SIG-M5 treated with dmso at 0.1 percent for 504 hours (cell line): ENCODE data around the gene NGLY1.

ENCODE experiments used
- DNase-seq: peaks from one replicate; lab custom pipeline; 2025; ENCODE audit not compliant: unreplicated experiment; lab: John Stamatoyannopoulos, UW

Gene NGLY1

GRCh38 chr3:25784971-25785370, 1.7 kb upstream of the NGLY1 start:
- no peak for DNase-seq

- peak; percentile 77 for DNase-seq
Measured at GRCh38 chr3:25783661-25784512, 644 bp upstream of the NGLY1 start.

DNA sequence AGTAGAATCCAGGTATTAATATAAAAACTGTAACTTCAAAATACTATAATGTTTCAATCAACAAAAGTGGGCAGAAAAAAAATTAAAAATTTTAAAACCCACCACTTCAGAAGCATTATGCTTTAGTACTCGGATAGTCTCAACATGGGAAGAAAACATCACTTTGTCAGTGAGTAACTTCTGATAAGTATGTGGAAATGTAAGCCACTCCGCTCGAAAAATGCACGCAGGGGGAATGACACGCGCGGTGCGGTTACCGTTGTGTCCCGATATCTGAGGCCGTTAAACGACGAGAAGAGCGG, 656 bp downstream of the NGLY1 start:
- DNase-seq, result no peak

DNA sequence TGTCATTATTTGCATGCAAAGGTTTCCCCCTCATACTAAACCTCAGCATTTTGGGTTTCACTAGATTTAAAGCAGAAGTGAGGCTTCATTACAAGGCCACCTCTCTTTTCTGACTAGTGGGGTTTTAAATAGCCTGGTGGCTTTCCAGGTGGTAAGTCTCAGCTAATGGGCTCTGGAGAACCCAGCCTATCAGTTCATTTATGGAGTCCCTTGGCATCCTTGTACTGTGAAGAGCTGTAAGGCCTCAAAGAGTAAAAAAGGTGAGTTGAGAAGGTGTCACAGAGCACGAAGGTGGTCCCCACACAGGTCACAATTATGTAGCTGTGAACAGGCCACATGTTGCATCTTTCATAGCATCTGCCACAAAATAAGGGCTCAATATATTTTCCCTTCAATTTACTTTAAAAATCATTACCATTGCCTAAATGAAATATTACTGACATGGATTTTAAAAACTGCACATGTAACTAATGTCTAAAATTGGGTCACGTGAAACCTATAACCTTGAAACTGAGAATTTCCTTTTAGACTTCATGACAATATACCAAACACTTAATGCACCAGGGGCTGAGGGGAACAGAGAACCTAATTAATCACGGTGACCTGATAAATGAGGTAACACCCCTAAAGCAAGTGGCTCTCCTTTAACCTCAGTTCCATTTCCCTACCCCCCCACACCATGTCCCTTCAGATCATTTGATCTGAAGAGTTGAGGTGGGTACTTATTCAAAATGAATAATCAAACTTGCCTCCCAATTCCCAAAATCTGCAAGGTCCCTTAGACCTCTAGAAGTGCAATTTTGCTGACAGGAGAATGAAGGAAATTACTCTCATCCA, 1.3 kb downstream of the NGLY1 start:
- peak; percentile 12 for DNase-seq

DNA sequence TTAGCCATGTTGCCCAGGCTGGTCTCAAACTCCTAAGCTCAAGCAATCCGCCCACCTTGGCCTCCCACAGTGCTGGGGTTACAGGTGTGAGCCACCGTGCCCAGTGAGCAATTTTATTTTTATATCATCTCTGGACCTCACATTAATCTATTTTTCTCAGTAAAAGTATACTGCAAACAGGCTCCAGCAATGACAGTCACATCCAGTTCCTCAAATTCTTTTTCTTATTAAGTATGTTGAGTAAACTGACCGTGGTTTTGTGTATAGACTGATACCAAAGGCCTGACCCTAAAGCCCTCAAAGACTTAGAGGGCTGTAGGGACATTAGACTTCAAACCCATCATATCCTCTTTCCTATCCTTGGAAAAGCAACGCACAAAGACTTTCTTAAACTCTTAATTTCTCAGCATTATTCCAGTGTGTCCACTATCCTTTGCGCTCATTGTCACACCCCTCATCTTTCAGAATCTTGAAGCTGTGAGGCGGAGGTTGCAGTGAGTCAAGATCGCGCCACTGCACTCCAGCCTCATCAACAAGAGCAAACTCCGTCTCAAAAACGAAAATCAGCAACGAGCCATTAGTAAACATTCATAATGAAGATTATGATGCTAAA, 2.0 kb downstream of the NGLY1 start:
- DNase-seq, result peak; percentile 10

GRCh38 chr3:25780618-25781017, 2.6 kb downstream of the NGLY1 start:
- no peak for DNase-seq

DNA sequence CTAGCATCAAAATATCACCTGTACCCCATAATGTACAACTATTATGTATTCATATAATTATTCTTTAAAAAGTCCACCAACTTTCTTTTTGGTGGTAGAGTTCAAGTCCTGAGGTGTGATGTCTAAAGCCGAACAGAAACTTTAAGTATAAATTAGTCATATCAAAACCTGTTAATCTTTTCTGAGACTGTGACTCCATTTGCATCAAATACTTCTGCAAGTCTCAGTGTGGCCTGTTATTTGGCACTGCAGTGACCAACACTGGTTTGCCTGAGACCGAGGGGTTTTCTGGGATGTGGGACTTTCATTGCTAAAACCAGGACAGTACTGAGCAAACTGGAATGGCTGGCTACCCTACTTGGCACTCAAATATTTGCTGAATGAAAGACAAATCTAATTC, 7.3 kb downstream of the NGLY1 start:
- no peak for DNase-seq

DNA sequence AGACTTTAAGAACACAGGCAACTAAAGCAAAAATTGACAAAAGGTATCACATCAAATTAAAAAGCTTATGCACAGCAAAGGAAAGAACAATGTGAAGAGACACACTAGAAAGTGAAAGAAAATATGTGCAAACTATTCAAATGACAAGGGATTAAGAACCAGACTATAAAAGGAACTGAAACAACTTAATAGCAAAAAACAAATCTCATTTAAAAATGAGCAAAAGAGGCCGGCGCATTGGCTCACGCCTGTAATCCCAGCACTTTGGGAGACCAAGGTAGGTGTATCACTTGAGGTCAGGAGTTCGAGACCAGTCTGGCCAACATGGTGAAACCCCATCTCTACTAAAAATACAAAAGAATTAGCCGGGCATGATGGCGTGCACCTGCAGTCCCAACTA, 14.4 kb downstream of the NGLY1 start:
- DNase-seq, result no peak

- DNase-seq, result no peak
Measured at GRCh38 chr3:25751725-25752124, 31.5 kb downstream of the NGLY1 start.

GRCh38 chr3:25751048-25751447, 32.2 kb downstream of the NGLY1 start:
- no peak for DNase-seq

- no peak for DNase-seq
Measured at GRCh38 chr3:25749031-25749581, 34.1 kb downstream of the NGLY1 start.

DNA sequence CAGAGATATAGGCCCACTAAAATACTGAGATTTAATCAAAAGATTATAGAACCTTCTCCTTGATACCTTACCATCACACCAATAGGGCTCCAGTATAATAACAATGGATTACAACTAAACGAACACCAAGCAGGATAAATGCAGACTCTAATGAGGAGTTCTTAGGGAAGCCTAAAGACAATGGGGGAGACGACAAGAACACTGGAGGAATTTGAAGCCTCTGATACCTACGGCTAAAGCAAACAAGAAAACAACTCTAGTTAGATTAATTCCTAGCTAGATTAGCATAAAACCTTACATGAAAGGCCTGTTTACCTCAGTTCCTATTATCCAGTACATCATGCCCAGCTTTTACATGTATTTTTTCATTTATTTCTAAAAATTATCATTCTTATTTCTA, 35.1 kb downstream of the NGLY1 start:
- no peak for DNase-seq

- DNase-seq, result no peak
Measured at GRCh38 chr3:25747033-25747432, 36.2 kb downstream of the NGLY1 start.

GRCh38 chr3:25744470-25744869, 38.8 kb downstream of the NGLY1 start:
- DNase-seq, result no peak

DNA sequence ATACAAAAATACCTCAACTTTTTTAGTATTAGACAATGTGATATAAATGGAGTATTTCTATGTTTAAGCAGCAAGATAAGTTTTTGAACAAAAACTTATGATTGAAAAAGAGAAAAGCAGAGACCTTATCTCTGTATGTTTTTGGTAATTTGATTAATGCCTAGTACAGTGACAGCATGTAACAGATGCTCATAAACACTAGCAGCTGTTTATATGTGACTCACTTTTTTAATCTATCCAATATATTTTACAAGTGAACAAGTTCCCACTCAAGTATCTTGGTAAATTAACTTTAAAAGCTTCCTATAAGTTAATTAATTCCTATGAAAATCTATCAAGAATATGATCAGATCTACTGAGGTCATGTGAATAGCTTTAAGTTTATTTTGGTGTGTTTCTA, 55.1 kb downstream of the NGLY1 start:
- no peak for DNase-seq

DNA sequence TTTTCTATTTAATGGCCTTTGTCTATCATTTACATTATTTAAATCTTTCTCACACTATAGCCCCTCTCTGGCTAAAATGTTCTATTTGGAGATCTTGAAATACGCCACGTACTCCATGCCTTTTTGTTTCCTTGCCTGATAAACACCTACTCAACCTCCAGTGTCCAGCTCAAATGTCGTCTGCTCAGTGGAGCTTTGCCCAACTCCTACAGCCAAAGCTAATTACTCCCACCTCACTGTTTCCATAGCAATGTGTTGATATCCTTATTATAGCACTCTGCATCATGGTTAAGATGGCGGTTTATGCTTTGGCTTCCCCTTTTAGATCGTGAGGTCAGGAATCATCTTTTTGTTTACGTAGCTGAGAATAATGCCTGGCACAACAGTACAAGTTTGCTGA, 55.9 kb downstream of the NGLY1 start:
- no peak for DNase-seq

DNA sequence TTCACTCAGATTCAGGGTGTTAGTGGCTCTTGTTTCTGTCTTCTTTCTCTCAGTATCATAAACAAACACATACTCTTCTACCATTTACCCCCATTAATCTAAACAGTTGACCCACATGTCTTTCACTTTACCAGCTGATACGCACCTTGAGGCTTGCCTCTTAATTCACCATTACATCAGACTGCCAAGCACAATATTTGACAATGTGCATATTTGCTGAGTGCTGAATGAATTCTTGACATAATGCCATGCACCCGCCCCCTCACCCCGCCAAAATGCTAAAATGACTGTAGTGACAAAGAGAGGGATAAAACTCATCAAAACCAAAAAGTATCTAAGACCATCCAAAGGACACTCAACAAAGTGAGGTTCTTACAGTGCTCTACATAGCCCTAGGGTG, 57.4 kb downstream of the NGLY1 start:
- no peak for DNase-seq

GRCh38 chr3:25724948-25725645, 58.1 kb downstream of the NGLY1 start:
- peak; percentile 47 for DNase-seq

DNA sequence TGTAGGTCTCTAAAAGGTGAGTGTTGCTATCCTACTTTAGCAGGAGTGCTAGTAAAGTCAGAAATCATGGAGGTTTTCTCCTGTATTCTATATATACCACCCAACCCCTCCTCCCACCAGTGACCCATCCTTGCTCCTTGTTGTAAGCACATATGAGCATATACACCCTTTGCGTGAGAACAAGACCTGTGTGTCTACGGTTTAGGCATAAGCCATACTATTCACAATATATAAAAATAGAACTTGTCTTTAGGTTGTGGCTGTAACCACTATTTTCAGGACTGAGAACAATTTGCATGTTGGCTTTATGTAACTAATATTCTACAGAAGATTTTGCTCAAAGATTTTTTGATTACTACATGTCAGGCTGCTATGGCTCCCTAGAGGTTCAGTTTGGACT, 59.4 kb downstream of the NGLY1 start:
- DNase-seq, result no peak

DNA sequence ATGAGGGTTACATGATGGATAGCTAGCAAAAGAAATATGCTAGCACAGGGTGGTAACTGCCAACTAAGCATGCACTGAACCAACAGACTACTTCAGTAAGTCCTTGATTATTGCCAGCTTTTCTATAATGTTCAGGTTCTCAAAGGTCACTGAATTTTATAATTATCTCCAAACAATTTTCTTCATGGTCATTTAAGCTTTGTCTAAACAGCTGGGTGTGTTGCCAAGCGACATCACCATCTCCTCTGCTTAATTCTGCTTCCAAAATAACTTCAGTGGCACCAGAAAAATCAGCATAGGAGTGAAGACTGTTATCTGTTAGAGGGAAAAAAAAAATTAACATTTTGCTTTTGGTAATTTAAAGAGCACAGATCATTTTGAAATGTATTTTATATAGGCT, 63.9 kb downstream of the NGLY1 start:
- no peak for DNase-seq

DNA sequence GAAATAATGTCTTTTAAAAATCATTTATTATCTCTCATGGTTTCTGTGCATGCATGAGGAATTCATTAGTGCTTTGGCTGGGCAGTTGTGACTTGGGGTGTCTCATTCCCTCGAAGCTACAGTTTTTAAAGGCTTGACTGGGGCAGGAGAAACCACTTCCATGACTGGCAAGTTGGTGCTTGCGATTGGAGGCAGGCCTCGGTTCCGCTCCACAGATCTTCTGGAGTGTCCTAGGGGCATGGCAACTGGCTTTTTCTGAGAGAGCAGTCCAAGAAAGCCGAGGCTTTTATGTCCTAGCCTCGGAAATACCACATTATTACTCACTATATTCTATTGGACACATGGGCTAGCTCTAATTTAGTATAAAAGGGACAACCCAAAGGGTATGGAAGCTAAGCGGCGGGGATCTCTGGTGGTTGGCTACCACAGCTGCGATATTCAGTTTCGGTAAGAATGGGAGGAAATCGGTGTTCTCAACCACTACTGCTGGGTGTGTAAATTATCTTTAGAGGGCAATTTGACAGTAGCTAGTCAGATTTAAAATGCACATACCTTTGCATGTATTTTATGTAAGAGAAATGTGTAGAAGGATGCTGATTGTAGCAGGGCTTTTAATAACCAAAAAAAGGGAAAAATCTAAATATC, 69.8 kb downstream of the NGLY1 start:
- DNase-seq, result no peak
